ENCODE results near the gene RCN1. TPM values are rescaled to one million over a fixed set of nuclear protein-coding genes. Genes with fewer than 3 reads are reported as not detected.
"Not testable (repeated sequence)": the region's sequence is repeated elsewhere in the genome, so short reads cannot be mapped to it uniquely, and the experiment has no call there.

Gene RCN1
- total RNA-seq, 2 donors from 2014 or later: 88.5 to 91.6 TPM

DNA sequence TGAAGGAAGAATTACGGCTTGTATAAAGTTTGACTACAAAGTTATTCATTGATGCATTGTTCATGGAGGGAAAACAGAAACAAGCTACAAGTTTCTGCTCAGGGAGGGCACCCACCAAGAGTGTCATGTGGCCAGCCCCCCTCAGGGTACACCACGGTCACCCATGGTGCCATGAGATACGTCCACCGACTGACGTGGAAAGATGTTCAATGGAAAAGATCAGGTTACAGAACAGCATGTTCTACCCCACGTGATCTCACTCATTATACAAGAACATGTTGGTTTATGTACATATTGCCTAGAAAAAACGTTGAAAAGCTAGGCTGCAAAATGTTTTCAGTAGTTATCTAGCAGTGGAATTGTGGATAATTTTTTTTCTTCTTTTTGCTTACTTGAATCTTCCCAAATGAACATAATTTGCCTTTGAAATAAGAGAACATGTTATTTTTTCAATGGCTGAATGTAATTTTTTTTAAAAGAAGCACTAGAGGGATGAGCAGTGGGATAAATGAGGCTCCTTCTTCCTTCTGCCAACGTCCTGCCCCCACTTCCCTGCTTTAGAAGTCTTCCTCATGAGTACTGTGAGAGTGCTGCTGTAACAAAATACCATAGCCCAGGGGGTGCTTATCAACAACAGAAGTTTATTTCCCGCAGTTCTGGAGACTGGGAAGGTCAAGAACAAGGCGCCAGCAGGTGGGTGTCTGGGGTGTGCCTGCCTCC lies 22.5 kb downstream of the RCN1 start:
- Histone ChIP-seq H3K36me3 (no peaks in the 10 kb centered on the region), H3K4me1 (ENCODE audit: control insufficient read depth in 1 of 2, low read depth in 2 of 2) (no peaks in the 10 kb centered on the region), H3K27me3 (replicated peaks; ENCODE audit: insufficient read depth) (no peaks in the 10 kb centered on the region), H3K9me3 (no peaks in the 10 kb centered on the region), H3K4me3 (no peak overlapping the region), H3K27ac (no peak overlapping the region)
- DNase-seq (ENCODE audit: low spot score): no peak
- ATAC-seq (ENCODE audit: insufficient number of reproducible peaks, low FRiP score, low read depth): no peak
- TF ChIP-seq, protein P1, sequence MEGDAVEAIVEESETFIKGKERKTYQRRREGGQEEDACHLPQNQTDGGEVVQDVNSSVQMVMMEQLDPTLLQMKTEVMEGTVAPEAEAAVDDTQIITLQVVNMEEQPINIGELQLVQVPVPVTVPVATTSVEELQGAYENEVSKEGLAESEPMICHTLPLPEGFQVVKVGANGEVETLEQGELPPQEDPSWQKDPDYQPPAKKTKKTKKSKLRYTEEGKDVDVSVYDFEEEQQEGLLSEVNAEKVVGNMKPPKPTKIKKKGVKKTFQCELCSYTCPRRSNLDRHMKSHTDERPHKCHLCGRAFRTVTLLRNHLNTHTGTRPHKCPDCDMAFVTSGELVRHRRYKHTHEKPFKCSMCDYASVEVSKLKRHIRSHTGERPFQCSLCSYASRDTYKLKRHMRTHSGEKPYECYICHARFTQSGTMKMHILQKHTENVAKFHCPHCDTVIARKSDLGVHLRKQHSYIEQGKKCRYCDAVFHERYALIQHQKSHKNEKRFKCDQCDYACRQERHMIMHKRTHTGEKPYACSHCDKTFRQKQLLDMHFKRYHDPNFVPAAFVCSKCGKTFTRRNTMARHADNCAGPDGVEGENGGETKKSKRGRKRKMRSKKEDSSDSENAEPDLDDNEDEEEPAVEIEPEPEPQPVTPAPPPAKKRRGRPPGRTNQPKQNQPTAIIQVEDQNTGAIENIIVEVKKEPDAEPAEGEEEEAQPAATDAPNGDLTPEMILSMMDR (IDR thresholded peaks at IDR 0.05): no peak

DNA sequence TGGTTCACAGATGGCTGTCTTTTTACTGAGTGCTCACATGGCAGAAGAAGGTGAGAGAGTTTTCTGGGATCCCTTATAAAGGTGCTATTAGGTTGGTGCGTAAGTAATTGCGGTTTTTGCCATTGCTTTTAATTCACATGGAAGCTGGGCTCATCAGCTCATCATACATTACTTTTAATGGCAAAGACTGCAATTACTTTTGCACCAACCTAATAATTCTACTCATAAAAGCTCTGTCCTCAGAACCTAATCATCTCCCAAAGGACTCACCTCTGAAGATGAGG lies 23.0 kb downstream of the RCN1 start:
- ATAC-seq (ENCODE audit: insufficient number of reproducible peaks, low FRiP score, low read depth): no peak
- no peak overlapping the region for H3K27ac ChIP-seq

DNA sequence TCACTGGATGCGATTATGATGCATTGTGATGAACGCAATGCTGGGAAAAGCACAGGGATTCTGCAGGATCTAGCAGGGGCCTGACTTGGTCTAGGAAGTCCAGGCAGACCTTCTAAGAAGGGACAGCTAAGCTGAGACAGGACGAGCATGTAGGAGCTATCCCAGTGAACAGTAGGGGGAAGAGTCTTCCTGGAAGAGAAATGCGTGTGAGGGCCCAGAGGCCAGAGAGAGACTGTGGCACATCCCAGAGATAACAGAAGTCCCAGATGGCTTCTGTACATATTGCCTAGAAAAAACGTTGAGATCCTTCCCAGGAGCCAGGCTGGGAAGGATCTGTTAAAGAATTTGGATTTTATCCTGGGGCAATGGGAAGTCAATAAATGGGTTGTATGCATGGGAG lies 24.6 kb downstream of the RCN1 start:
- H3K27ac ChIP-seq: no peak overlapping the region
- no peaks in the 10 kb centered on the region for H3K36me3 ChIP-seq
- no peaks in the 10 kb centered on the region for H3K9me3 ChIP-seq
- no peak for DNase-seq (ENCODE audit: low spot score)
- no peak for ATAC-seq (ENCODE audit: insufficient number of reproducible peaks, low FRiP score, low read depth)
- TF ChIP-seq, protein P1 (IDR thresholded peaks at IDR 0.05): no peak
- no peaks in the 10 kb centered on the region for H3K27me3 ChIP-seq (replicated peaks; ENCODE audit: insufficient read depth)
- no peak overlapping the region for H3K4me3 ChIP-seq
- no peaks in the 10 kb centered on the region for H3K4me1 ChIP-seq (ENCODE audit: control insufficient read depth in 1 of 2, low read depth in 2 of 2)

More for the DNA sequence above, 23.0 kb downstream of the RCN1 start:
- no peaks in the 10 kb centered on the region for H3K9me3 ChIP-seq
- H3K36me3 ChIP-seq: no peaks in the 10 kb centered on the region
- H3K4me1 ChIP-seq (ENCODE audit: control insufficient read depth in 1 of 2, low read depth in 2 of 2): no peaks in the 10 kb centered on the region
- TF ChIP-seq, protein P1 (IDR thresholded peaks at IDR 0.05): no peak
- no peaks in the 10 kb centered on the region for H3K27me3 ChIP-seq (replicated peaks; ENCODE audit: insufficient read depth)
- DNase-seq (ENCODE audit: low spot score): no peak
- H3K4me3 ChIP-seq: no peak overlapping the region

DNA sequence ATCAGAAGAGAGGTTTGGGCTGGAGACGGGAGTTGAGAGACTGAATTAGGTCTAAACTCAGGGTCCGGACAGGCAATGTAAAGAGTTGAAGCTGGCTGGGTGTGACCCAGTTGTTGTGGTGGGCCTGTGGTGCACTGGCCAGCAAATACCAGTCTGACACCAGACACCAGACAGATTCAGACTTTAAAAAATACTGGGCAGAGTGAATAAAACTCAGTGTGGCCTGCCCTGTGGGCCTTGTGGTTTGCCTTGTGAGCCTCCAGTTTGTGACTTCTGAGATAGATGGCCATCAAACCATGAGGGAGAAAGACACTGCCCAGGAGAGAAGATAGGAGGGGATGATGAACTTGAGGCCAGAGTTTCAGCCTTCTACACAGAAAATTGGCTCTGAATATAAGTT lies 25.8 kb downstream of the RCN1 start:
- no peaks in the 10 kb centered on the region for H3K36me3 ChIP-seq
- no peak overlapping the region for H3K27ac ChIP-seq
- no peaks in the 10 kb centered on the region for H3K9me3 ChIP-seq
- DNase-seq (ENCODE audit: low spot score): no peak
- H3K27me3 ChIP-seq (replicated peaks; ENCODE audit: insufficient read depth): no peaks in the 10 kb centered on the region
- no peak overlapping the region for H3K4me3 ChIP-seq
- no peak for ATAC-seq (ENCODE audit: insufficient number of reproducible peaks, low FRiP score, low read depth)
- TF ChIP-seq, protein P1 (IDR thresholded peaks at IDR 0.05): no peak
- no peaks in the 10 kb centered on the region for H3K4me1 ChIP-seq (ENCODE audit: control insufficient read depth in 1 of 2, low read depth in 2 of 2)

DNA sequence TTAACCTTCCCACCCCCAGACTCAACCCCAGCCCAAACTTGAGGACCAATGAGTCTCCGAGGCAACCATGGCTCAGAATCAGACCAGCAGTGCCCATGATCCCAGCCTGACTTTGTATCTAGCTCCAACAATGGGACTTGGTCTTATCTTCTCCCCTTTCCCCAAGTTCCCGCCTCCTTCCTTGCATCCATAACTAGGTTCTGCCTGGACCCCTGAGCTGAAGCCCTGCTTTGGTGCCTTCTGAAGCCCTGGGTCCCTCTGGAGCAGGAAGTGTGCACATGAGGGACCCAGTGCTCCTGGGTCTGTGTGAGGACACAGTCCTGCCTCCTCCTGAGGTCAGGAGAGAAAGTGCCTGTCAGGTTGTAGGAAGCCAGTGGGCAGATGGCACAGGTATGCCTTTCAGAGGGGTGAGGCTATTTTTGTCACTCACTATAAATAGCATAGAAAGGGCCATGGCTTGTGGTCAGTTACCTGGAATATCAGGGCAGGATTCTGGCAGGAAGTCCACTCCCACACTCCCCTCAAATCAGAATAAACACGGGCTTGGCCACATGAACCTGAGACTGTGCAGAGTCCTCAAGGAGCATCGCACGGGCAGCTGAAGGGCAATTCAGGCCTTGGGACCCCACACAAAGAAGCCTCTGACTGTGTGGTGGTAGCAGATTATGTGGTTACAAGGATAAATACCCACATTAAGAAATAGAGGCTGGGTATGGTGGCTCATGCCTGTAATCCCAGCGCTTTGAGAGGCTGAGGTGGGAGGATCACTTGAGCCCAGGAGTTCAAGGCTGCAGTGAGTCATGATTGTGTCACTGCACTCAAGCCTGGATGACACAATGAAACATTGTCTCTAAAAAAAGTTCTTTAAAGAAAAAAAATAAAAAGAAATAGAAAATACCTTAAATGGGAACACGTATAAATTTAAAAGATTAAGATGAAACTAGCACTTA lies 27.4 kb downstream of the RCN1 start:
- Histone ChIP-seq H3K27me3 (replicated peaks; ENCODE audit: insufficient read depth) (no peaks in the 10 kb centered on the region), H3K4me1 (ENCODE audit: control insufficient read depth in 1 of 2, low read depth in 2 of 2) (no peaks in the 10 kb centered on the region), H3K36me3 (no peaks in the 10 kb centered on the region), H3K4me3 (no peak overlapping the region), H3K27ac (no peak overlapping the region), H3K9me3 (no peaks in the 10 kb centered on the region)
- TF ChIP-seq, protein P1 (IDR thresholded peaks at IDR 0.05): no peak
- DNase-seq (ENCODE audit: low spot score) (no peak), ATAC-seq (ENCODE audit: insufficient number of reproducible peaks, low FRiP score, low read depth) (no peak)

DNA sequence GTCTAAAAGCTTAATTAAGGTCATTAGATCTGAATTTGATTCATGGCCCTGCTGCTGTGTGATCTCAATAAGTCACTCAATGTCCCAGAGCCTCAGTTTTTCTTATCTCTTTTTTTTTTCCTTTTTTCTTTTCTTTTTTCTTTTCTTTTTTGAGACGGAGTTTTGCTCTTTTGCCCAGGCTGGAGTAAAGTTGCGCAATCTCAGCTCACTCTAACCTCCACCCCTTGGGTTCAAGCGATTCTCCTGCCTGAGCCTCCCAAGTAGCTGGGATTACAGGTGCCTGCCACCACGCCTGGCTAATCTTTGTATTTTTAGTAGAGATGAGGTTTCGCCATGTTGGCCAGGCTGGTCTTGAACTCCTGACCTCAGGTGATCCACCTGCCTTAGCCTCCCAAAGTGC lies 28.3 kb downstream of the RCN1 start:
- not testable (repeated sequence) for ATAC-seq (ENCODE audit: insufficient number of reproducible peaks, low FRiP score, low read depth); H3K27me3 ChIP-seq (replicated peaks; ENCODE audit: insufficient read depth)

More for the DNA sequence above, 28.3 kb downstream of the RCN1 start:
- not testable (repeated sequence) for H3K9me3 ChIP-seq; H3K4me1 ChIP-seq (ENCODE audit: control insufficient read depth in 1 of 2, low read depth in 2 of 2); H3K4me3 ChIP-seq; H3K27ac ChIP-seq; DNase-seq (ENCODE audit: low spot score); H3K36me3 ChIP-seq

Data from thoracic aorta (tissue), 2 donors.